ENCODE data around the gene ID4. TPM values are rescaled to one million over a fixed set of nuclear protein-coding genes. Genes with fewer than 3 reads are reported as not detected.
"Not testable (repeated sequence)": the region's sequence is repeated elsewhere in the genome, so short reads cannot be mapped to it uniquely, and the experiment has no call there.

ID4 gene
- total RNA-seq, 6 donors from 2014 or later: 16.8 to 84.1 (median 36.2) TPM

DNA sequence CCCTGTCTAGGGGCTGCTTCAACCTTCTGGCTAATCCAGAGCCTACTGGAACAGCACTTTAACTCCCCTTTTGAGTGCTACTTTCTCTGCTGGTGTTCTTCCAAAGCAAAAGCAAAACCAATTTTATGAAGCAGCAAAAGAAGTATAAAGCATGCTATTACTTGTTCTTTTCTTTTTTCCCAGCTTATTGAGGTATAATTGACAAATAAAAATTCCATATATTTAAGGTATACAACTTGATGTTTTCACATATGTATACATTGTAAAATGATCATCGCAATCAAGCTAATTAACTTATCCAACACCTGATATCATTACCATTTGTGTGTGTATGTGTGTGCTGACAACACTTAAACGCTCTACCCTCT, 14.9 kb downstream of the ID4 start:
- Histone ChIP-seq H3K4me3 (no peak overlapping the region), H3K36me3 (no peaks in the 10 kb centered on the region), H3K9me3 (no peaks in the 10 kb centered on the region), H3K27ac (no peak overlapping the region), H3K27me3 (no peaks in the 10 kb centered on the region), H3K4me1 (peaks cover 0 to 8% (median 3%) of the 10 kb centered on the region in 4 donors)
- WGBS, 2 donors: 86 to 87% methylated on average over 2 of the region's 2 CpGs
- ATAC-seq (ENCODE audit: low FRiP score in 2 of 2) (no peak), DNase-seq (no peak)
- TF ChIP-seq, protein P1, sequence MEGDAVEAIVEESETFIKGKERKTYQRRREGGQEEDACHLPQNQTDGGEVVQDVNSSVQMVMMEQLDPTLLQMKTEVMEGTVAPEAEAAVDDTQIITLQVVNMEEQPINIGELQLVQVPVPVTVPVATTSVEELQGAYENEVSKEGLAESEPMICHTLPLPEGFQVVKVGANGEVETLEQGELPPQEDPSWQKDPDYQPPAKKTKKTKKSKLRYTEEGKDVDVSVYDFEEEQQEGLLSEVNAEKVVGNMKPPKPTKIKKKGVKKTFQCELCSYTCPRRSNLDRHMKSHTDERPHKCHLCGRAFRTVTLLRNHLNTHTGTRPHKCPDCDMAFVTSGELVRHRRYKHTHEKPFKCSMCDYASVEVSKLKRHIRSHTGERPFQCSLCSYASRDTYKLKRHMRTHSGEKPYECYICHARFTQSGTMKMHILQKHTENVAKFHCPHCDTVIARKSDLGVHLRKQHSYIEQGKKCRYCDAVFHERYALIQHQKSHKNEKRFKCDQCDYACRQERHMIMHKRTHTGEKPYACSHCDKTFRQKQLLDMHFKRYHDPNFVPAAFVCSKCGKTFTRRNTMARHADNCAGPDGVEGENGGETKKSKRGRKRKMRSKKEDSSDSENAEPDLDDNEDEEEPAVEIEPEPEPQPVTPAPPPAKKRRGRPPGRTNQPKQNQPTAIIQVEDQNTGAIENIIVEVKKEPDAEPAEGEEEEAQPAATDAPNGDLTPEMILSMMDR (IDR thresholded peaks at IDR 0.05): no peak
- TF ChIP-seq POLR2AphosphoS5 (IDR thresholded peaks at IDR 0.05) (no peak), EP300 (IDR thresholded peaks at IDR 0.05) (no peak), POLR2A (IDR thresholded peaks at IDR 0.05) (no peak)

DNA sequence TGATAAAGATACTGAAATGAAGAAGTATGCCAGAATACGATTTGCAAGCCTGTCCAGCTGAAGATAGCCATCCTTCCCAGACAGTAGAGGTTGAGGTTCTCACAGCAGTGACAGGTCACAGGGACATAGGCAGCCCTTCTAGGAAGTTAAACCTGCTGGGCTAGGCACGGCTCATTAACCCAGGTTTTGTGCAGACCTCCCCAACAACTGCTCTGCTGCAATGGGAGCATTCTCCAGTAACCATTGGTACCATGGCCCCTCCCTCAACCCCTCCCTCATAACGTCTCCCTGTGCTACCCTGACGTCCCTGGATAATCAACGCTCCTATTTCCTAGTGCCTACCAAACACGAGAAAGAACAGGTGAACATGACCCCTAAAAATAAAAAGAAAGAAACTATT, 15.8 kb downstream of the ID4 start:
- no peak for DNase-seq
- H3K36me3 ChIP-seq: no peaks in the 10 kb centered on the region
- H3K9me3 ChIP-seq: no peaks in the 10 kb centered on the region
- H3K4me3 ChIP-seq: no peak overlapping the region
- WGBS, 2 donors: 75 to 84% methylated on average over 6 of the region's 6 CpGs
- no peak for ATAC-seq (ENCODE audit: low FRiP score in 2 of 2)
- H3K27me3 ChIP-seq: no peaks in the 10 kb centered on the region
- peaks cover 0 to 8% (median 3%) of the 10 kb centered on the region in 4 donors for H3K4me1 ChIP-seq
- H3K27ac ChIP-seq: no peak overlapping the region
- no peak for TF ChIP-seq POLR2AphosphoS5 (IDR thresholded peaks at IDR 0.05)
- TF ChIP-seq, protein P1 (IDR thresholded peaks at IDR 0.05): no peak

DNA sequence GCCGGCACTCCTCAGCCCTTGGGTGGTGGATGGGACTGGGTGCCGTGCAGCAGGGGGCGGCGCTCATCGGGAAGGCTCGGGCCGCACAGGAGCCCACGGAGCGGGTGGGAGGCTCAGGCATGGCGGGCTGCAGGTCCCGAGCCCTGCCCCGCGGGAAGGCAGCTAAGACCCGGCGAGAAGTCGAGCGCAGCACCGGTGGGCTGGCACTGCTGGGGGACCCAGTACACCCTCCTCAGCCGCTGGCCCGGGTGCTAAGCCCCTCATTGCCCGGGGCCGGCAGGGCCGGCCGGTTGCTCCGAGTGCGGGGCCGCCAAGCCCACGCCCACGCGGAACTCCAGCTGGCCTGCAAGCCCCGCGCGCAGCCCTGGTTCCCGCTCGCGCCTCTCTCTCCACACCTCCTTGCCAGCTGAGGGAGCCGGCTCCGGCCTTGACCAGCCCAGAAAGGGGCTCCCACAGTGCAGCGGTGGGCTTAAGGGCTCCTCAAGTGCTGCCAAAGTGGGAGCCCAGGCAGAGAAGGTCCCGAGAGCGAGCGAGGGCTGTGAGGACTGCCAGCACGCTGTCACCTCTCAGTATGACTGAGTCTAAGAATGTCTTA, 17.3 kb downstream of the ID4 start:
- H3K4me1 ChIP-seq; ATAC-seq (ENCODE audit: low FRiP score in 2 of 2); H3K36me3 ChIP-seq; H3K4me3 ChIP-seq; H3K9me3 ChIP-seq; H3K27me3 ChIP-seq; H3K27ac ChIP-seq: not testable (repeated sequence)
- DNase-seq: peak in 1 of 2 donors; percentile 76
- 96 to 98% methylated on average over 19 to 36 of the region's 43 CpGs for WGBS, 2 donors

DNA sequence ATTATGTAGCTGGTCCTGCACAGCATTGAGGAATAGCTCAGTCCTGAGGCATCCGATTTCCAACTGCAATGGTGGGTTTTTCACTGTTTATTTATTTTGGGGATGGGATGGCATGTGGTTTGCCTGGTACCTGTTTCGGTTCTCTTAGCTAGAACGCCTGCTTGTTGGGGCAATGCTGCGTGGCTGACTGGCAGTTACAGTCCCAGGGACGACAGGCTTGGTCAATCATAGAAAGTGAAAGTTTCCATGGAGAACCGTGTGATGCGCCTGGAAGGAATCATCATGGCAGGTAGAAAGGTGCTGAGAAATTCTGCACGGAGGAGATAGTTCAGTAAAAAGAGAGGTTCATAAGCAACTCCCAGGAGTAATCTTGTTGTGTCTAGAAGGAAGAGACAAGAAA, 18.4 kb downstream of the ID4 start:
- H3K4me3 ChIP-seq: no peak overlapping the region
- H3K27me3 ChIP-seq: no peaks in the 10 kb centered on the region
- DNase-seq (no peak), ATAC-seq (ENCODE audit: low FRiP score in 2 of 2) (no peak)
- 80 to 82% methylated on average over 8 of the region's 8 CpGs for WGBS, 2 donors
- H3K4me1 ChIP-seq: peaks cover 4 to 8% (median 6%) of the 10 kb centered on the region in 4 donors
- no peak overlapping the region for H3K27ac ChIP-seq
- TF ChIP-seq POLR2AphosphoS5 (IDR thresholded peaks at IDR 0.05): no peak
- TF ChIP-seq, protein P1 (IDR thresholded peaks at IDR 0.05): no peak
- no peak for TF ChIP-seq POLR2A (IDR thresholded peaks at IDR 0.05)
- no peak for TF ChIP-seq EP300 (IDR thresholded peaks at IDR 0.05)
- H3K9me3 ChIP-seq: no peaks in the 10 kb centered on the region
- no peaks in the 10 kb centered on the region for H3K36me3 ChIP-seq

DNA sequence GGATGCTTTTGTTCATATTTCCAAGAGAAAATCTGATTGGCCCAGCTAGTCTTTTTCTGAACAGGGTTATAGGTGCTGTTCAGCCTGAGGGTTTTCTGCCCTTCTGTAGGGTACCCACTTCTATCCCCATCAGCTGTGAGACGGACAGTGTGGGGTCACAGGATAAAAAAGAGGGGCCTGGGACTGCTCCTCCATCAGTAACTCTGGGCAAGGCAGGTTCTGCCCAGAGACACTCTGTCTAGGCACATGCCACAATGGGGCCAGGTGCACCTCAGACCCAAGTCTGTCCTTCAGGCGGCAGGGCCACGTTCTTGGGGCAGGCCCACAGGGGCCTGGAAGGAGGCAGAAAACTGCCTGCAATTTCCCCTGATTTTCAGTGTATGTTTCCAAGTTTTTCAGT, 20.0 kb downstream of the ID4 start:
- no peaks in the 10 kb centered on the region for H3K36me3 ChIP-seq
- WGBS, 2 donors: 80 to 98% methylated on average over 1 to 3 of the region's 3 CpGs
- peak in 1 of 2 donors; percentile 8 for DNase-seq

More for the DNA sequence above, 20.0 kb downstream of the ID4 start:
- Histone ChIP-seq H3K4me3 (no peak overlapping the region), H3K27ac (no peak overlapping the region), H3K4me1 (peaks cover 0 to 9% (median 2%) of the 10 kb centered on the region in 4 donors), H3K9me3 (no peaks in the 10 kb centered on the region), H3K27me3 (no peaks in the 10 kb centered on the region)
- peak in 1 of 2 donors; percentile 71 for ATAC-seq (ENCODE audit: low FRiP score in 2 of 2)
- TF ChIP-seq POLR2A (IDR thresholded peaks at IDR 0.05): no peak
- no peak for TF ChIP-seq EP300 (IDR thresholded peaks at IDR 0.05)
- TF ChIP-seq, protein P1 (IDR thresholded peaks at IDR 0.05): no peak
- no peak for TF ChIP-seq POLR2AphosphoS5 (IDR thresholded peaks at IDR 0.05)
